Activated T-cell treated with anti-CD3 and anti-CD28 coated beads, Interleukin-2, amount 50 U/mL, for 4 hours (primary cell): ENCODE measurements around the gene CD207. TPM values are rescaled to one million over a fixed set of nuclear protein-coding genes. Genes with fewer than 3 reads are reported as not detected.

Experiments
- ATAC-seq, 2 donors: fragments of 200-7000 bp; cut with Tn5 transposase; one replicate each; pipeline ENCODE4 v1.10.0; 2021
- DNase-seq: peaks from one replicate; pipeline ENCODE4 v3.0.0-alpha.2; 2020
- H3K27me3 Mint-ChIP-seq: one replicate; pipeline ENCODE4 v1.8.0; 2021; ENCODE audit warnings: low read depth, mixed read lengths
- H3K36me3 Mint-ChIP-seq: one replicate; pipeline ENCODE4 v1.8.0; 2022; ENCODE audit warnings: mixed read lengths; ENCODE audit not compliant: insufficient read depth
- H3K4me1 Mint-ChIP-seq: one replicate; pipeline ENCODE4 v1.8.0; 2021; ENCODE audit warnings: low read depth, mixed read lengths
- H3K4me3 Mint-ChIP-seq: one replicate; pipeline ENCODE4 v1.8.0; 2021; ENCODE audit warnings: mild to moderate bottlenecking, moderate library complexity, mixed read lengths
- H3K9me3 Mint-ChIP-seq: one replicate; pipeline ENCODE4 v1.8.0; 2021; ENCODE audit warnings: mixed read lengths
- total RNA-seq, 3 donors: library from RNA; stranded (reverse); gene quantifications; one replicate each; pipeline ENCODE4 v1.2.1, GENCODE V29; 2021

The CD207 gene
- total RNA-seq, 3 donors from 2014 or later: not detected

DNA sequence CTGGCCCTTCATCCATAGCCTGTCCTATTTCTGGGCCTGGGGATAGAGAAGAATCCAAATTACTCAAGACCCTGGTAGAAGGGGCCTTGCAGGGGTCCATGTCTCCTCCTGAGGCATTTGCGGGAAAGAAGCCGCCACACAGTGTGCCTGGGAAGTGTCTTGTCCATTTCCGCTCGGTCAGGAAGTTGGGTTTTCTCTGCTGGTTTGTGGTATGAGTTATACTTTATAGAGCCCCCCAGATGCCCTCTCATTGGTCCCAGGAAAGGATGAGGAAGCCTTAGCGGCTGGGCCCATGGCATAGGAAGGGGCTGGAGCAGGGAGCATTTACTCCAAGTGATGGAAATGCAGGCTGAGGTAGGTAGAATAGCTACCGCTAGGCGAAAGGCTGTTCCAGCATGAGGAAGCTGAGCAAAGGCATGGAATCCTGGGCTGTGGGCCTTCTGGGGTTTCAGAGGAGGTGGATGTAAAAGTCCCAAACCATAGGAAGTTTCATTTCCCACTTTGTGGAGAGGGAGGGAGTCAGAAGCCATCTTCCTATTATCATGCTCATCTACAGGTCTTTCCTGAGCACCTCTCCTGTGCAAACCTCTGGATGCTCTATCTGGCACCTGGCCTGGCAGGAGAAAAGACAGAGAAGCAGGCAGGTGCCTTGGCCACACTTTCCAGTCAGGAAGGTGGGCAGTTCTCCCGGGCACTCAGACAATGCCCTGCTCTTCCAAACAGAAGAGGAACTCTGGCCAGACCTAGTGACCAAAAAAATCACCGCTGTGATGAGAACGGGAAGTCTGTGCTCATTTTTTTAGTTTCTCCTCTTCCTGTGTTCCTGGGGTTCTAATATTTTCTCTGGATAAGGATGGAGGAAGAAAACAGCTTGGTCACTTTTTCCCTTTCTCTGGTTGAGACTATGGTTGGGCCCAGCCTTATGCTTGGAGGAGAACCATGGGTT is 2.6 kb upstream of the CD207 start:
- no peaks in the 10 kb centered on the region for H3K36me3 Mint-ChIP-seq
- peaks cover 13% of the 10 kb centered on the region for H3K27me3 Mint-ChIP-seq
- peaks cover 3% of the 10 kb centered on the region for H3K9me3 Mint-ChIP-seq
- no peak overlapping the region for H3K4me3 Mint-ChIP-seq
- H3K4me1 Mint-ChIP-seq: no peaks in the 10 kb centered on the region
- ATAC-seq (no peak), DNase-seq (no peak)

DNA sequence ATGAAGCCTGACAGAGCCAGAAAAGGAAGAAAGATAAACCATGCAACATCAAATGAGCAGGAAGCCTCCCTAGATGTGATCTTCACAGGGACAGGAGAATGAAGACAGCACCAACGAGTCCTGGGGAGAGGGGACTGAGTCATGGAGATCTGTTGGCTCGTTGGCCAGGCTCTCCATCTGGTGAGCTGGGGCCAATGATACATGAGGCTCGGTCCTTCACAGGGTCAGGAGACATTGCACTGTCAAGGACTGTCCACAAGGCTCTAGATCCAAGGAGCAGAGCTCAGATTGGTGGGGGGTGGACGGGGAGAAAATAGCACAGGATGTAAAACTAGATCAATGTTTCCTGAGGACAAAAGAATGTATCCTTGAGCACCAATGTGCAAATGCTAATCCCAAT is 735 bp downstream of the CD207 start:
- Mint-ChIP-seq H3K4me3 (no peak overlapping the region), H3K27me3 (peaks cover 5% of the 10 kb centered on the region), H3K9me3 (no peaks in the 10 kb centered on the region), H3K36me3 (no peaks in the 10 kb centered on the region), H3K4me1 (no peaks in the 10 kb centered on the region)
- no peak for DNase-seq
- ATAC-seq: no peak

DNA sequence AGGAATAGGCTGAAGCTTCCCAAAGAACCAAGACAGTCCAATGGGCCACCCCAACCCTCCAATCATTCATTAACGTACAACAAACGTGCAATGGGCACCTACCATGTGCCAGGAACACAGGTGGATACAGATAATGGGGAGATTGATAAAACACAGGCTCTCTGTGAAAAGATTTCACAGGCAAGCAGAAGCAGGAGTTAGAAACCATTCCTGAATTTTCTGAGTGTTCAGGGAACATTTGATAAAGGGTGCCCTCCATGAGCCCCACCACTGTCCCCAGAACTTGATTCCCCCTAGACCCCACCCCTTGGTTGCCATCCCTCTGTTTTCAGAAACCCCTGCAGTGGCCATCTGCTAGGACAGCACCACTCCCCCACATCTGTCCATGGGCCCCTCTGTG is 1.5 kb downstream of the CD207 start:
- no peaks in the 10 kb centered on the region for H3K36me3 Mint-ChIP-seq
- no peak for DNase-seq
- no peak for ATAC-seq
- H3K4me1 Mint-ChIP-seq: no peaks in the 10 kb centered on the region
- peaks cover 3% of the 10 kb centered on the region for H3K27me3 Mint-ChIP-seq
- H3K4me3 Mint-ChIP-seq: no peak overlapping the region
- no peaks in the 10 kb centered on the region for H3K9me3 Mint-ChIP-seq

DNA sequence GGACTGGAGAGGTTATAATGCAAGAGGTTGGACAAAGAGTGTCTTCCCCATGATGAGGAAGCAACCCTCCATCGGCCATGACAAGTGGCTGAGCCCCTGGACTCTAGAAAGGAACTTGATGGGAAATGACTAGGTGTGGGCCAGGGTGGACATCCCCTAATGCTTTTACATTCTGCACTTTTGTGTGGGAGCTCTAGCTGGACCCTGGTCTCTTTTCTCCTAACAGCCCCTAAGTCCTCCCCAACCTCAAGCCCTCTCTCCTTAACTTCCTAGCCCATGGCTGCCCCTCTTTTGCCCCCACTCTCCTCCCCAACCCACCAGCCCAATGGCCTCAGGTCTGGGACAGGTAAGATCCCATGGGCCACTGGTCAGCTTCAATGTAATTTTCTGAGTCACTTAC is 2.4 kb downstream of the CD207 start:
- no peaks in the 10 kb centered on the region for H3K36me3 Mint-ChIP-seq
- H3K4me3 Mint-ChIP-seq: no peak overlapping the region
- H3K9me3 Mint-ChIP-seq: no peaks in the 10 kb centered on the region
- ATAC-seq: no peak
- H3K4me1 Mint-ChIP-seq: no peaks in the 10 kb centered on the region
- peaks cover 3% of the 10 kb centered on the region for H3K27me3 Mint-ChIP-seq
- DNase-seq: no peak

DNA sequence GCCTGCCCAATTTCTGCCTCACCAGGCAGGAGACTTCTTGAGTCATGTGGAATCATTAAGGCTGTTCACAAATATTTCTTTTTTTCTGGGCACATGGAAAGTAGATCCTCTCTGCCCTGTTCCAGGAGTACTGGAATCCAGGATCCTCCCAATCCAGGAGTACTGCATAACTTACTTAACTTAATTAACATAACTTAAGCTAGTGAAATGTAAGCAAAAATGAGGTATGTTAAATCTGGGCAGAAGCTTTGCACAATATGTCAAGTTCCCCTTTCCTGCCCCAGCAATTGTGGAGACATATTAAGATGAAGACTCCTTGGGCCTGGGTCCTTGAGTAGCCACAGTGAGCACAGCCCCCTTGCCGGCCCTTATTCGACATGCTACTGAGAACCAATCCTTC is 3.2 kb downstream of the CD207 start:
- H3K27me3 Mint-ChIP-seq: peaks cover 3% of the 10 kb centered on the region
- no peaks in the 10 kb centered on the region for H3K36me3 Mint-ChIP-seq
- H3K4me3 Mint-ChIP-seq: no peak overlapping the region
- ATAC-seq (no peak), DNase-seq (no peak)
- H3K9me3 Mint-ChIP-seq: no peaks in the 10 kb centered on the region
- no peaks in the 10 kb centered on the region for H3K4me1 Mint-ChIP-seq

DNA sequence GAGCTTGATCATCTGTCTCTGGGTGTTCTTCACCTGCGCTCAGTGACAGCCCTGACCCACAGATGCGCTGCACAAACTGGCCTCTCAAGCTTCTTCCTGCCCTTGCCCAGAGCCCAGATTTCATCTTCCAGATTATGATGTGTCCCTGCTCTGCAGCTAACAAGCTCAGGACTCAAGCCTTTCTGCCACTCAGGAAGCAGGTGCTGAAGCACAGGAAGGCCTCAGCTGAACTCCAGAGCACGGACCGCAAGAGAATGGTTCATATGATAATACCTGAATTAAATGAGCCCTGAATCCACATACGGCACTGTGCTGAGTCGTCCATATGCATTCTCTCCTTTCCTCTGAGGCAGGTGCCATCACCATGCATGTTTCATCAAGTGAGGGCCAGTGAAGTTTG is 3.8 kb downstream of the CD207 start:
- H3K4me1 Mint-ChIP-seq: peaks cover 3% of the 10 kb centered on the region
- DNase-seq: no peak

DNA sequence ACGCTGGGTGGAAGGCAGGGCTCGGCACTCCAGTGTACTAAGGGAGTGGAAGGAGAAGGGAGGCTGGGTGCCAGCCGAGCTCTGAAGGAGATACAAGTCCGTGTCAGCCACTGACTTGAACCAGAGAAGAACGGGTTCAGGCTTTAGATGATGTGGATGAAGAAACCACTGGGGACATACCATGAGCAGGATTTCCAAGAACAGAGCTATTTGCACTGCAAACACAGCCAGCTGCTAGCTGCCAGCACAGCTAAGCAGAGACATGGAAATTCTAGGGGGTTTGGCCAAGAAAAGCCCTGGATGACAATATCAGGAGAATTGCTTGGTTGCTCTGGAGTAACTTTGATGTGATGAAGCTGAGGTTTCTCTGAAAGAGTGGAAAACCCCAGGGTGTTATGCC is 5.2 kb downstream of the CD207 start:
- peaks cover 3% of the 10 kb centered on the region for H3K27me3 Mint-ChIP-seq
- H3K9me3 Mint-ChIP-seq: no peaks in the 10 kb centered on the region
- no peaks in the 10 kb centered on the region for H3K36me3 Mint-ChIP-seq
- H3K4me3 Mint-ChIP-seq: no peak overlapping the region
- ATAC-seq (no peak), DNase-seq (no peak)
- peaks cover 5% of the 10 kb centered on the region for H3K4me1 Mint-ChIP-seq

More for the DNA sequence above, 3.8 kb downstream of the CD207 start:
- no peaks in the 10 kb centered on the region for H3K36me3 Mint-ChIP-seq
- peaks cover 3% of the 10 kb centered on the region for H3K27me3 Mint-ChIP-seq
- ATAC-seq: no peak
- no peaks in the 10 kb centered on the region for H3K9me3 Mint-ChIP-seq
- H3K4me3 Mint-ChIP-seq: no peak overlapping the region

DNA sequence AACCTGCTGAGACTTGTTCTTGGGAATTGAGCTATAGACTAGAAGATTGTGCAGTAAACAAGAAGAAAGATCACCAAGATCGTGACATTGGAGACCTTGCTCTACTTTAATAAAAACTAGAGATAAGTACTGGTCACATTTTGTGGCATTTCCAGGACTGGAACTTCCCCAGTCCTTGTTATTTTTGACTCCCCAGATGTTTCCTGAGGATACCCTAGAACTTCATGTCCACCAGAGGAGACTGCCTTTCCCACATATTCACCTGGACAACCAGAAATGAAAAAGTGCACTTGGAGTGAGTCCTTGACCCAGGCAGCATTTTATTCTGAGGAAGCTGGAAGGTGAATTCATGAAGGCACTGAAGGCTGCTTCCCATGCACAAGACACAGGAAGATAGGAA is 5.7 kb downstream of the CD207 start:
- no peaks in the 10 kb centered on the region for H3K36me3 Mint-ChIP-seq
- H3K4me1 Mint-ChIP-seq: peaks cover 5% of the 10 kb centered on the region
- H3K9me3 Mint-ChIP-seq: no peaks in the 10 kb centered on the region
- peaks cover 3% of the 10 kb centered on the region for H3K27me3 Mint-ChIP-seq
- ATAC-seq (no peak), DNase-seq (no peak)
- H3K4me3 Mint-ChIP-seq: no peak overlapping the region

DNA sequence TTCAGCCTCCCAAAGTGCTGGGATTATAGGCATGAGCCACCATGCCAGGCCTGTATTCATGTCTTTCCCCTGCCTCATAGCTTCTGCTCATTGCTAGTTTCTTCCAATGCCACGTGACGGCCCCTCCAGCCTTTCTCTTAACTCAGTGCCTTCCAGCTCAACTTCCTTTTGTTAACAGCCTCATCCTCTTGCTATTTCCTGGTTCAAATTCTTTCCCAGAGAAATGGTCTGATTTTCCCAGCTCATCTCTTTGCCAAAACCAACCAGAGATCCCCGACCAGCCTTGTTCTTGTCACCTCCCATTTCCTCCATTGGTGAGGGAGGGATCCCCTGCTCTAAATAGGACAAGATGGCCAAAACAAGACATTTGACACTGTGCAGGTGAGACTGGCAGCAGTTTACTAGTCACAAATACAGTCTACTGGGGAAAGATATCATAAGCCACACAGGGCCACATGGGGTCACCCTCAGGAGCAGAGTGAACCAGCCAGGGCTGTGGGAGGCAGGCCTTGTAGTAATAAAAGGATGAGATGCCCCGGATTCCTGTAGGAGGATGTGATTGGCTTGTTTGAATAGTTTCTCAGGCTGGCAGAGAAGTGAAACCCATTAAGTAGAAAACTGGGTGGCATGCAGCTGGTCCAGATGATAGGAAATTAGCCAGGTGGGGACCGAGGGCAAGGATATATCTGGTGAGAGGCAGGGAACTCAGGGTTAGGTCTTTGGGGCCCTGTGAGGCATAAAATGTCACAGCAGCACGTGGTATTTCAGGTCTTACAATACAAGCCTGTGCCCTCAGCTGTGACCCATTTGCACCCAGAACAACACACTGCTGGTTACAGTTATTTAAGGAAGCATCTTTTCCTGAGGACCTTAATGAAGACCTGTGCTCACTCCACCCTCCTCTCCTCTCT is 6.4 kb downstream of the CD207 start:
- ATAC-seq (no peak), DNase-seq (no peak)
- Mint-ChIP-seq H3K4me3 (no peak overlapping the region), H3K4me1 (peaks cover 5% of the 10 kb centered on the region), H3K36me3 (no peaks in the 10 kb centered on the region), H3K9me3 (no peaks in the 10 kb centered on the region), H3K27me3 (peaks cover 3% of the 10 kb centered on the region)

DNA sequence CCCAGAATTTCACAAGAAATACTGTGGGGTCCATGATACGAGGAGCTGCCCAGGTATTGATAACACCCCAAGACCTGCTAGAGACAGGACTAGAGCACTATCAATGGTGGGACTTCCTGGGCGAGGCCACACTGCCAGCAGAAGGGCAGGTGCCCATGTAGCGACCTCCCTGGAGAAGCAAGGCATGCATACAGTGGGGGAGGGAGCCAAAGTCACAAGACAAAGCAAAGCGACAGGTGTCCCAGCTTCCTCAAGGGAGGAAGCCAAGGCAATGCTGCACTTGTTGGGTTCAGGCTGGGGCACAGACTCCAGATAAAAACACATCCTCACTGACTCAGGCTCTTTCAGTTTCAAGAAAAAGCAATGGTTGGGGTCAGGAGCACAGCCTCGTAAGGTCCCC is 7.5 kb downstream of the CD207 start:
- H3K4me1 Mint-ChIP-seq: peaks cover 5% of the 10 kb centered on the region
- ATAC-seq: no peak

DNA sequence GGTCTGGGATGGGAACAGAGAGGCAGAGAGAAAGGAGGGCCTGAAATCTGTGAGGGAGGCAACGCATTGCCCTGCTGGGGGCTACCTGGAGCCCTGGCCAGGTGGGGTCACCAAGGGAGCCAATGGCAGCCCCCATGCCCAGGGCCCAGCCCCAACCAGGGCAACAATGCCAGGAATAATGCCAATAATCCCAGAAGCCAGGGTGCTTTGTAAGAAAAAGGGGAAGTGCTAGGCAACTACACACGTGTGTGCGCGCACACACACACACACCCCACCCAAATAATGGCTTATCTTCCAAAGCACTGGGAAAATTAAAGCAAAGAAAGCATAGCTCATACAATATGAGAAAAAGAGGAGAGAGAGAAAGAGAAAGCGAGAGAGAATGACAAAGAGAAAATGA is 8.2 kb downstream of the CD207 start:
- no peak overlapping the region for H3K4me3 Mint-ChIP-seq
- H3K36me3 Mint-ChIP-seq: no peaks in the 10 kb centered on the region
- no peaks in the 10 kb centered on the region for H3K9me3 Mint-ChIP-seq
- no peak for ATAC-seq
- peaks cover 5% of the 10 kb centered on the region for H3K4me1 Mint-ChIP-seq
- H3K27me3 Mint-ChIP-seq: no peaks in the 10 kb centered on the region
- DNase-seq: no peak

More for the DNA sequence above, 7.5 kb downstream of the CD207 start:
- no peaks in the 10 kb centered on the region for H3K27me3 Mint-ChIP-seq
- H3K9me3 Mint-ChIP-seq: no peaks in the 10 kb centered on the region
- H3K36me3 Mint-ChIP-seq: no peaks in the 10 kb centered on the region
- H3K4me3 Mint-ChIP-seq: no peak overlapping the region
- DNase-seq: no peak

DNA sequence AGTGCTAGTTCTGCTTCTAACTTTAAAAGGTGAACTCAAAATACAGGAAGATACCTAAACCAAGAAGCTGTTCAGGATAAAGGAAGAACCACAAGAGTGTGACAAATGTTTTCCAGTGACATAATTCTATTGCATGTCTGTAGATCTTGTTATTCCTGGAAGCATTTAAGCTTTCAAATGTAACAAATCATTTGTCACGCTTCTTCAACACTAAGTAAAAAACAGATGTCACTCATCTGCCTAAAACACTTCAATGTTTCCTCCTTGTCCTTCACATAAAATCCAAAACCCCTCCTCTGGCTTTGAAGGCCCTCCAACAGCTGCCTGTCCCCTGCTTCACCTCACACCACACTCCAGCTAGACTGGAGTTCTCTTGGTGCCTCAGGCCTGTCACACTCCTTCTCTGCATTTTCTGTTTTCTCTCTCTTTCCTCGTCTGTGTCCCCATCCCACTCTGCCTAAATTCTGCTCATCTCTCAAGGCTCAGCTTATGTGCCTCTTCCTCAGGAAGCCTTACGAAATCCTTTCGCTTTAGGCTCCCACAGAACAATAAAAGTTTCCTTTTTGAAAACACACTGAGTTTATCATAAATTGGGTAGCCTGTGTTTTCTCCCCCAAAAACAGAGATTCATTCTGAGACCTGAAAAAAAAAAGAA is 8.8 kb downstream of the CD207 start:
- H3K27me3 Mint-ChIP-seq: no peaks in the 10 kb centered on the region
- no peaks in the 10 kb centered on the region for H3K36me3 Mint-ChIP-seq
- DNase-seq (no peak), ATAC-seq (peak; percentile 35 to 58)
- no peak overlapping the region for H3K4me3 Mint-ChIP-seq
- H3K9me3 Mint-ChIP-seq: no peaks in the 10 kb centered on the region
- peaks cover 5% of the 10 kb centered on the region for H3K4me1 Mint-ChIP-seq

DNA sequence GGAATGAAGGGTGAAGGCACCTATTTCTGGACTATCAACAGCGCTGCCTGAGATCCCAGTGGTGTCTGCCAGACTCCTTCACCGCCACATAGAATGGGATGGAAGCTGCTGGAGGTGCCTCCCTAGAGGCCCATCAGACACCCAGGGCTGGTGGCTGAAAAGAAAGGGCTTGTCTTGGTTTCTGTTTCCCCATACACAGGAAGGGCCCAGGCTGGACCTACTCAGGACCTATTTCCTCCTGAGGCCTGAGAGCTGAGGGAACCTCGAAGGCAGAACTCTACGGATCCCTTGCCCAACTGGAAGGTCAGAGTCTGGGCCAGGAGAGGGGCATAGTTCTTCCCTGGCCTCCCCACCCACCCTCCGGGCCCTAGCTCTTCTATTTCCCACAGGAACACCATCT is 12.4 kb downstream of the CD207 start:
- no peak overlapping the region for H3K4me3 Mint-ChIP-seq
- no peaks in the 10 kb centered on the region for H3K27me3 Mint-ChIP-seq
- ATAC-seq (no peak), DNase-seq (no peak)
- H3K9me3 Mint-ChIP-seq: no peaks in the 10 kb centered on the region
- peaks cover 5% of the 10 kb centered on the region for H3K4me1 Mint-ChIP-seq
- no peaks in the 10 kb centered on the region for H3K36me3 Mint-ChIP-seq

DNA sequence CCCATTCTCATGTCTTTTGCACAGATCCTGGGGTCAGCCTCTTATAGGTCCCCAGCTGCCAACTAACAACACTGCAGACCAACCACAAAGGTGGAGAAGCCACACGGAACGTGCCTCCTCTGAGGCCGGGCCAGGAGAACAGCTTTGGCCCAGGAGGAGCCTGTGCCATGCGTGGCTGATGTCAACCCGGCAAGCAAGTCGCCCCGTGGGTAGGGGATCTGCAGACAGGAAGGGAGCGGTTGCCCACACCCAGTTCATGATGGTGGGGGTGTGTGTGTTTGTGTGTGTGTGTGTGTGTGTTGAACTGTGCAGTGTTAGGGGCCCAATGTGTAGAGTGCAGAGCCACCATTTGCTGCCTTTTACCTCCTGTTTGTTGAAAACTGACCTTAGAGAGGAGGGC is 12.8 kb downstream of the CD207 start:
- Mint-ChIP-seq H3K36me3 (no peaks in the 10 kb centered on the region), H3K4me3 (no peak overlapping the region), H3K27me3 (no peaks in the 10 kb centered on the region), H3K9me3 (no peaks in the 10 kb centered on the region), H3K4me1 (peaks cover 5% of the 10 kb centered on the region)
- DNase-seq (no peak), ATAC-seq (no peak)
